Cardiac muscle cell (in vitro differentiated cells and primary cell): Measurements from ENCODE around the gene RAP1A. TPM values are rescaled to one million over a fixed set of nuclear protein-coding genes. Genes with fewer than 3 reads are reported as not detected.
"Not testable (repeated sequence)": the region's sequence is repeated elsewhere in the genome, so short reads cannot be mapped to it uniquely, and the experiment has no call there.

ENCODE experiments used
- DNase-seq, 2 donors: peaks; one replicate each; pipeline versions ENCODE4 v3.0.0 to v3.0.0-alpha.2; 2010 to 2017; ENCODE audit warnings: low read depth in 1 of 2, low spot score in 1 of 2
- H3K27ac ChIP-seq: fragments of 200-600 bp; sonication (generic); 2 replicates; pipeline ENCODE4 v1.5.1; 2016
- H3K27me3 ChIP-seq: fragments of 200-600 bp; sonication (generic); 2 replicates; pipeline ENCODE4 v1.6.0; 2016; ENCODE audit warnings: control low read depth
- H3K36me3 ChIP-seq: fragments of 200-600 bp; sonication (generic); 2 replicates; pipeline ENCODE4 v1.5.1; 2016; ENCODE audit warnings: control low read depth
- H3K4me1 ChIP-seq: fragments of 200-600 bp; sonication (generic); 2 replicates; pipeline ENCODE4 v1.8.1; 2017; ENCODE audit warnings: low read depth, mild to moderate bottlenecking, mixed run types
- H3K4me3 ChIP-seq: fragments of 200-600 bp; sonication (generic); 2 replicates; pipeline ENCODE4 v1.5.1; 2016; ENCODE audit warnings: mild to moderate bottlenecking
- H3K9me3 ChIP-seq: fragments of 200-600 bp; sonication (generic); 2 replicates; pipeline ENCODE4 v1.5.1; 2017; ENCODE audit warnings: low read depth, mild to moderate bottlenecking, control low read depth
- CTCF ChIP-seq: IDR thresholded peaks from 2 replicates; pipeline ENCODE4 v1.5.1; 2012; ENCODE audit warnings: low read depth, mild to moderate bottlenecking, low read length
- polyA plus RNA-seq: library from polyadenylated mRNA; unstranded; fragments of >200 nt; fragmentation: Nextera tagmentation; extraction: Ambion mirVana; gene quantifications from 2 replicates; pipeline ENCODE4 v1.2.1, GENCODE V29; 2016
- total RNA-seq: library from RNA; depleted of rRNA; stranded (reverse); fragments of >200 nt; gene quantifications from 2 replicates; pipeline ENCODE4 v1.2.3, GENCODE V29; 2016

The RAP1A gene
- total and polyA plus RNA-seq, 2 experiments from 2014 or later = 13.5 to 18.3 TPM

- H3K9me3 ChIP-seq, H3K27me3 ChIP-seq, H3K36me3 ChIP-seq, H3K27ac ChIP-seq, H3K4me1 ChIP-seq, DNase-seq, H3K4me3 ChIP-seq: not testable (repeated sequence)
These were observed 65.9 kb downstream of the RAP1A start for GRCh38 chr1:111685293-111686153.

GRCh38 chr1:111690306-111690617 is 70.7 kb downstream of the RAP1A start:
- Histone ChIP-seq H3K4me3 (no peak overlapping the region), H3K4me1 (peaks cover 10% of the 10 kb centered on the region), H3K9me3 (no peaks in the 10 kb centered on the region), H3K36me3 (peaks cover 4% of the 10 kb centered on the region), H3K27me3 (no peaks in the 10 kb centered on the region), H3K27ac (peak overlapping the region; percentile 74)
- TF ChIP-seq CTCF = no peak
- DNase-seq = peak; percentile 81 to 96

GRCh38 chr1:111691886-111692285 is 72.3 kb downstream of the RAP1A start:
- no peak for DNase-seq
- Histone ChIP-seq H3K27ac (no peak overlapping the region), H3K27me3 (no peaks in the 10 kb centered on the region), H3K4me1 (peaks cover 22% of the 10 kb centered on the region), H3K36me3 (peaks cover 4% of the 10 kb centered on the region), H3K9me3 (no peaks in the 10 kb centered on the region), H3K4me3 (no peak overlapping the region)
- TF ChIP-seq CTCF = no peak

- Histone ChIP-seq H3K27me3 (no peaks in the 10 kb centered on the region), H3K4me1 (peaks cover 29% of the 10 kb centered on the region), H3K4me3 (no peak overlapping the region), H3K9me3 (no peaks in the 10 kb centered on the region), H3K36me3 (peaks cover 12% of the 10 kb centered on the region), H3K27ac (peak overlapping the region; percentile 87)
- TF ChIP-seq CTCF = no peak
- DNase-seq = no peak
These were observed 76.2 kb downstream of the RAP1A start for GRCh38 chr1:111695801-111696200.

- H3K27me3 ChIP-seq = no peaks in the 10 kb centered on the region
These were observed 76.7 kb downstream of the RAP1A start for GRCh38 chr1:111696330-111696729.

More at GRCh38 chr1:111696330-111696729, 76.7 kb downstream of the RAP1A start:
- Histone ChIP-seq H3K4me3 (no peak overlapping the region), H3K4me1 (peaks cover 29% of the 10 kb centered on the region), H3K36me3 (peaks cover 15% of the 10 kb centered on the region), H3K9me3 (no peaks in the 10 kb centered on the region), H3K27ac (peak overlapping the region; percentile 87)
- no peak for TF ChIP-seq CTCF
- no peak for DNase-seq
